ENCODE results near the gene SETBP1. TPM values are rescaled to one million over a fixed set of nuclear protein-coding genes. Genes with fewer than 3 reads are reported as not detected.

Gene SETBP1
- total and polyA plus RNA-seq, 2 of the 13 experiments (the other 11 are each of a cell fraction or from before 2014, with no cell fraction given): 0.18 to 0.65 TPM

DNA sequence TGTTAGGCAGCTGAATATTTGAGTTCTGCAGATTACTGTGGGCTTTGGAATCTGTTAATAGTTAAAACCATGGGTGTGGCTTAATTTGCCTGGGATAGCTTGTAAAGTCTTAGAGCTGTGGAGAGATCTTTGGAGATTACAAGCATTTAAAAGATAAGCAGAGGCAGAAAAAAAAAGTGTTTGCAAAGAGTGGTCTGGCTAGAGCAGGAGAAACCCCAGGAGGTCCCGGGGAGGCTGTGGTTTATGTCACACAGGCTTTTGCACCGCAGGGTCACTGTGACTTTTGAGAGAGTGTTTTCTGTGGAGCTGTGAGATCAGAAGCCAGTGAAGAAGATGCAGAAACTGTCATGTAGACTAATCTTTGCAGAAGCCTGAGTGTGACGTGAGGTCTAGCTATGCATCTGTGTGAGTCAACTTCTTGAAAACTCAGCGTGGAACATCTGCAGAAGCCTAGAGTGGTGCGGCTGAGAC lies 49.0 kb downstream of the SETBP1 start:
- Histone ChIP-seq H3K9me3 (ENCODE audit: low read length) (no peaks in the 10 kb centered on the region), H3K27ac (ENCODE audit: extremely low read length, insufficient read depth, low read length) (no peak overlapping the region), H3K9ac (ENCODE audit: insufficient read depth, low read depth, low read length) (no peak overlapping the region), H3K4me3 (replicated peaks in 1 of 3; ENCODE audit: insufficient read depth in 1 of 3, low read depth in 2 of 3, low read length in 3 of 3) (no peak overlapping the region), H4K20me1 (ENCODE audit: insufficient read depth, low read length) (no peaks in the 10 kb centered on the region), H3K79me2 (ENCODE audit: insufficient read depth, low read length) (no peaks in the 10 kb centered on the region), H3K4me2 (ENCODE audit: low read depth, low read length) (no peak overlapping the region), H3K36me3 (replicated peaks in 1 of 2; ENCODE audit: control insufficient read depth in 1 of 2, insufficient read depth in 2 of 2, low read length in 2 of 2) (no peaks in the 10 kb centered on the region), H3K4me1 (ENCODE audit: insufficient read depth, low read length) (no peaks in the 10 kb centered on the region; the same call in 1 of the 2 replicates), H2AFZ (ENCODE audit: low read length) (no peak overlapping the region), H3K27me3 (ENCODE audit: control insufficient read depth in 1 of 2, insufficient read depth in 2 of 2, low read length in 2 of 2) (0 out of 5 replicates have a peak, but pooled peaks cover 0 to 2% of the 10 kb centered on the region in 2 experiments)
- ATAC-seq (no peak), DNase-seq (ENCODE audit: low spot score) (no peak), FAIRE-seq (no peak)
- CTCF ChIA-PET (ENCODE audit: low intra/inter-chr PET ratio, low total read pairs): no interaction called here
- POLR2A ChIA-PET: no interaction called here
- intact Hi-C loops (cut with micrococcal nuclease; ENCODE audit: unreplicated experiment) (no loop called here), in situ Hi-C loops (cut with HindIII; ENCODE audit: extremely low pct_ligation_motif_present, low pct_unique_long_range_greater_than_20kb) (no loop called here)
- TF ChIP-seq ZNF678 (CRISPR knock-in tag; IDR thresholded peaks at IDR 0.05) (no peak), ZNF766 (CRISPR knock-in tag; IDR thresholded peaks at IDR 0.05; ENCODE audit: borderline replicate concordance) (no peak), PHF20 (CRISPR knock-in tag; IDR thresholded peaks at IDR 0.05) (no peak), ZNF224 (CRISPR knock-in tag; IDR thresholded peaks at IDR 0.05) (no peak), ZEB1 (IDR thresholded peaks at IDR 0.05; ENCODE audit: insufficient replicate concordance, low read depth) (no peak), ZFP90 (CRISPR knock-in tag; IDR thresholded peaks at IDR 0.05; ENCODE audit: borderline replicate concordance) (no peak)
- TF ChIP-seq, protein P1, sequence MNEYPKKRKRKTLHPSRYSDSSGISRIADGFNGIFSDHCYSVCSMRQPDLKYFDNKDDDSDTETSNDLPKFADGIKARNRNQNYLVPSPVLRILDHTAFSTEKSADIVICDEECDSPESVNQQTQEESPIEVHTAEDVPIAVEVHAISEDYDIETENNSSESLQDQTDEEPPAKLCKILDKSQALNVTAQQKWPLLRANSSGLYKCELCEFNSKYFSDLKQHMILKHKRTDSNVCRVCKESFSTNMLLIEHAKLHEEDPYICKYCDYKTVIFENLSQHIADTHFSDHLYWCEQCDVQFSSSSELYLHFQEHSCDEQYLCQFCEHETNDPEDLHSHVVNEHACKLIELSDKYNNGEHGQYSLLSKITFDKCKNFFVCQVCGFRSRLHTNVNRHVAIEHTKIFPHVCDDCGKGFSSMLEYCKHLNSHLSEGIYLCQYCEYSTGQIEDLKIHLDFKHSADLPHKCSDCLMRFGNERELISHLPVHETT (CRISPR knock-in tag; conservative IDR thresholded peaks at IDR 0.05): no peak
- TF ChIP-seq, protein P2, sequence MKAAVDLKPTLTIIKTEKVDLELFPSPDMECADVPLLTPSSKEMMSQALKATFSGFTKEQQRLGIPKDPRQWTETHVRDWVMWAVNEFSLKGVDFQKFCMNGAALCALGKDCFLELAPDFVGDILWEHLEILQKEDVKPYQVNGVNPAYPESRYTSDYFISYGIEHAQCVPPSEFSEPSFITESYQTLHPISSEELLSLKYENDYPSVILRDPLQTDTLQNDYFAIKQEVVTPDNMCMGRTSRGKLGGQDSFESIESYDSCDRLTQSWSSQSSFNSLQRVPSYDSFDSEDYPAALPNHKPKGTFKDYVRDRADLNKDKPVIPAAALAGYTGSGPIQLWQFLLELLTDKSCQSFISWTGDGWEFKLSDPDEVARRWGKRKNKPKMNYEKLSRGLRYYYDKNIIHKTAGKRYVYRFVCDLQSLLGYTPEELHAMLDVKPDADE (CRISPR knock-in tag; IDR thresholded peaks at IDR 0.05): no peak
- TF ChIP-seq, protein P3, sequence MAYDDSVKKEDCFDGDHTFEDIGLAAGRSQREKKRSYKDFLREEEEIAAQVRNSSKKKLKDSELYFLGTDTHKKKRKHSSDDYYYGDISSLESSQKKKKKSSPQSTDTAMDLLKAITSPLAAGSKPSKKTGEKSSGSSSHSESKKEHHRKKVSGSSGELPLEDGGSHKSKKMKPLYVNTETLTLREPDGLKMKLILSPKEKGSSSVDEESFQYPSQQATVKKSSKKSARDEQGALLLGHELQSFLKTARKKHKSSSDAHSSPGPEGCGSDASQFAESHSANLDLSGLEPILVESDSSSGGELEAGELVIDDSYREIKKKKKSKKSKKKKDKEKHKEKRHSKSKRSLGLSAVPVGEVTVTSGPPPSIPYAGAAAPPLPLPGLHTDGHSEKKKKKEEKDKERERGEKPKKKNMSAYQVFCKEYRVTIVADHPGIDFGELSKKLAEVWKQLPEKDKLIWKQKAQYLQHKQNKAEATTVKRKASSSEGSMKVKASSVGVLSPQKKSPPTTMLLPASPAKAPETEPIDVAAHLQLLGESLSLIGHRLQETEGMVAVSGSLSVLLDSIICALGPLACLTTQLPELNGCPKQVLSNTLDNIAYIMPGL (CRISPR knock-in tag; IDR thresholded peaks at IDR 0.05; ENCODE audit: borderline replicate concordance in 1 of 2, low read depth in 1 of 2): no peak
- BruUV-seq (replicated peaks): no TSS peak
- WGBS (ENCODE audit: low lambda C conversion rate): 44% methylated on average over 5 of the region's 5 CpGs
